SK-N-SH (cell line): Measurements from ENCODE around the gene KCTD11. TPM values are rescaled to one million over a fixed set of nuclear protein-coding genes. Genes with fewer than 3 reads are reported as not detected.

Experiments used
- CTCF ChIA-PET: fragments of 300-600, 350-600 bp; formaldehyde crosslinking; extraction: SDS; loops from one replicate; lab custom pipeline; 2021; lab: Yijun Ruan, JAX
- POLR2A ChIA-PET: fragments of 350-600 bp; sonication (Branson Sonifier 250); formaldehyde crosslinking; extraction: SDS; loops from one replicate; lab custom pipeline; 2020; ENCODE audit warnings: antibody characterized with exemption, inconsistent platforms; lab: Yijun Ruan, JAX
- DNase-seq: peaks from one replicate; pipeline ENCODE4 v3.0.0; 2012
- H2AFZ ChIP-seq: fragments of 200-600 bp; sonication (generic); 2 replicates; pipeline ENCODE4 v1.8.1; 2016; ENCODE audit warnings: antibody characterized with exemption, mild to moderate bottlenecking, low read depth
- H3F3A ChIP-seq: fragments of 200-600 bp; sonication (generic); replicated peaks from 2 replicates; pipeline ENCODE3; 2016; ENCODE audit warnings: antibody characterized with exemption, mild to moderate bottlenecking; ENCODE audit not compliant: insufficient read depth
- H3K27ac ChIP-seq, 2 experiments: fragments of 200-500 bp in 1 of 2; fragments of 200-600 bp in 1 of 2; sonication (Bioruptor generic) in 1 of 2; sonication (generic), shearing (Covaris generic) in 1 of 2; 2 replicates each; pipeline versions ENCODE4 v1.5.1 to v1.6.1; 2014 to 2016; ENCODE audit warnings: low read depth in 2 of 2, inconsistent platforms in 1 of 2, low read length in 1 of 2, mild to moderate bottlenecking in 1 of 2, mixed read lengths in 1 of 2
- H3K27me3 ChIP-seq: fragments of 200-600 bp; sonication (generic), shearing (Covaris generic); 2 replicates; pipeline ENCODE4 v1.6.1; 2016; ENCODE audit warnings: mixed run types; ENCODE audit not compliant: insufficient read depth
- H3K36me3 ChIP-seq, 2 experiments: fragments of 200-500 bp in 1 of 2; fragments of 200-600 bp in 1 of 2; sonication (Bioruptor generic) in 1 of 2; sonication (generic) in 1 of 2; replicated peaks in 1 of 2; 2 replicates each; pipeline versions ENCODE3 to v1.5.1; 2014 to 2016; ENCODE audit warnings: low read length in 1 of 2, mild to moderate bottlenecking in 1 of 2; ENCODE audit not compliant: insufficient read depth in 2 of 2, control insufficient read depth in 1 of 2
- H3K4me1 ChIP-seq, 2 experiments: fragments of 200-500 bp in 1 of 2; fragments of 200-600 bp in 1 of 2; sonication (Bioruptor generic) in 1 of 2; sonication (generic), shearing (Covaris generic) in 1 of 2; 2 replicates each; pipeline versions ENCODE4 v1.5.1 to v1.6.1; 2014 to 2016; ENCODE audit warnings: low read depth in 1 of 2, low read length in 1 of 2, mixed run types in 1 of 2; ENCODE audit not compliant: insufficient read depth in 2 of 2, control insufficient read depth in 1 of 2
- H3K4me2 ChIP-seq: fragments of 200-600 bp; sonication (generic), shearing (Covaris generic); 2 replicates; pipeline ENCODE4 v1.6.1; 2017; ENCODE audit warnings: mixed run types
- H3K4me3 ChIP-seq, 2 experiments: fragments of 200-500 bp in 1 of 2; fragments of 200-600 bp in 1 of 2; sonication (Bioruptor generic) in 1 of 2; sonication (generic), shearing (Covaris generic) in 1 of 2; 2 replicates each; pipeline versions ENCODE4 v1.5.1 to v1.8.1; 2014 to 2016; ENCODE audit warnings: low read depth in 2 of 2, inconsistent platforms in 1 of 2, low read length in 1 of 2, mild to moderate bottlenecking in 1 of 2, mixed read lengths in 1 of 2, moderate library complexity in 1 of 2
- H3K79me2 ChIP-seq: fragments of 200-600 bp; sonication (generic); 2 replicates; pipeline ENCODE4 v1.8.1; 2017; ENCODE audit warnings: mild to moderate bottlenecking; ENCODE audit not compliant: insufficient read depth
- H3K9ac ChIP-seq: fragments of 200-600 bp; sonication (generic); 2 replicates; pipeline ENCODE4 v1.6.1; 2017; ENCODE audit warnings: mixed run types
- H3K9me2 ChIP-seq: fragments of 200-600 bp; sonication (generic); 2 replicates; pipeline ENCODE4 v1.6.1; 2017; ENCODE audit warnings: mixed run types
- H3K9me3 ChIP-seq: fragments of 200-600 bp; sonication (generic); 2 replicates; pipeline ENCODE4 v1.6.1; 2017; ENCODE audit warnings: mixed run types, mild to moderate bottlenecking, moderate library complexity
- H4K20me1 ChIP-seq: fragments of 200-600 bp; sonication (generic); 2 replicates; pipeline ENCODE4 v1.6.1; 2017; ENCODE audit warnings: mild to moderate bottlenecking, mixed run types; ENCODE audit not compliant: insufficient read depth
- CHD2 ChIP-seq: fragments of 150-350 bp; IDR thresholded peaks from 2 replicates; pipeline ENCODE4 v1.6.1; 2018; ENCODE audit warnings: low read length; ENCODE audit not compliant: partially characterized antibody
- EZH2phosphoT487 ChIP-seq: fragments of 200-600 bp; sonication (generic); IDR thresholded peaks from 2 replicates; pipeline ENCODE4 v1.6.1; 2017; ENCODE audit warnings: low read depth, mixed run types, mild to moderate bottlenecking, antibody characterized with exemption, moderate library complexity, borderline replicate concordance
- FOXJ3 ChIP-seq: sonication (generic); formaldehyde crosslinking; IDR thresholded peaks from 2 replicates; pipeline ENCODE4 v1.5.1; 2020; ENCODE audit warnings: mild to moderate bottlenecking, missing genetic modification reagents
- GABPA ChIP-seq: IDR thresholded peaks from 2 replicates; pipeline ENCODE4 v1.4.0; 2012; ENCODE audit warnings: low read depth, mild to moderate bottlenecking
- GATA2 ChIP-seq: sonication (generic); formaldehyde crosslinking; IDR thresholded peaks from 2 replicates; pipeline ENCODE4 v1.5.0; 2020; ENCODE audit warnings: mild to moderate bottlenecking, missing genetic modification reagents
- MXI1 ChIP-seq: IDR thresholded peaks from 2 replicates; pipeline ENCODE4 v1.6.1; 2012; ENCODE audit warnings: mild to moderate bottlenecking, low read depth, low read length, improper control_type of control experiment
- NFIC ChIP-seq: IDR thresholded peaks from 2 replicates; pipeline ENCODE4 v1.4.0; 2012; ENCODE audit warnings: borderline replicate concordance
- NRF1 ChIP-seq: IDR thresholded peaks from 2 replicates; pipeline ENCODE4 v1.6.1; 2012; ENCODE audit warnings: low read depth, mild to moderate bottlenecking, low read length
- POLR2AphosphoS5 ChIP-seq: IDR thresholded peaks from 2 replicates; pipeline ENCODE4 v1.6.1; 2012; ENCODE audit warnings: low read depth, low read length
- RXRA ChIP-seq: IDR thresholded peaks from 2 replicates; pipeline ENCODE4 v1.4.0; 2012; ENCODE audit warnings: low read depth, mild to moderate bottlenecking, borderline replicate concordance
- SIN3A ChIP-seq: IDR thresholded peaks from 2 replicates; pipeline ENCODE4 v1.6.1; 2012; ENCODE audit warnings: low read depth, mild to moderate bottlenecking, low read length, moderate library complexity, borderline replicate concordance
- SMC3 ChIP-seq: IDR thresholded peaks from 2 replicates; pipeline ENCODE4 v1.6.1; 2012; ENCODE audit warnings: low read depth, low read length, improper control_type of control experiment
- TAF1 ChIP-seq: IDR thresholded peaks from 2 replicates; pipeline ENCODE4 v1.6.1; 2012; ENCODE audit warnings: low read depth, mild to moderate bottlenecking, low read length, moderate library complexity, borderline replicate concordance
- TCF12 ChIP-seq: IDR thresholded peaks from 2 replicates; pipeline ENCODE4 v1.4.0; 2012
- TEAD4 ChIP-seq: IDR thresholded peaks from 2 replicates; pipeline ENCODE4 v1.4.0; 2012; ENCODE audit warnings: mild to moderate bottlenecking, borderline replicate concordance; ENCODE audit not compliant: insufficient read depth
- USF1 ChIP-seq: IDR thresholded peaks from 2 replicates; pipeline ENCODE4 v1.4.0; 2012; ENCODE audit warnings: low read depth, borderline replicate concordance
- YY1 ChIP-seq: IDR thresholded peaks from 2 replicates; pipeline ENCODE4 v1.4.0; 2012; ENCODE audit warnings: low read depth, mild to moderate bottlenecking
- ZBTB33 ChIP-seq: IDR thresholded peaks from 2 replicates; pipeline ENCODE4 v1.4.0; 2012; ENCODE audit warnings: low read depth, borderline replicate concordance
- WGBS: methylation state at CpG from one replicate; pipeline ENCODE4 v1.1.6; 2017; ENCODE audit warnings: low lambda C conversion rate; 5-methylcytosine and 5-hydroxymethylcytosine counted together
- polyA plus RNA-seq, 3 experiments: library from polyadenylated mRNA; depleted of rRNA; stranded (reverse); fragments of >200 nt; gene quantifications; 2 replicates each; pipeline ENCODE4 v1.2.3, GENCODE V29; 2012
- TF ChIP-seq, protein P1 (sequence below): IDR thresholded peaks from 2 replicates; pipeline ENCODE4 v1.6.1; 2012; ENCODE audit warnings: mild to moderate bottlenecking, low read depth, low read length, moderate library complexity
- TF ChIP-seq, protein P2 (sequence below): IDR thresholded peaks from 2 replicates; pipeline ENCODE4; 2012

The KCTD11 gene
- polyA plus RNA-seq, 1 of the 3 experiments (the other 2 are of a cell fraction) = 9.5 TPM

DNA sequence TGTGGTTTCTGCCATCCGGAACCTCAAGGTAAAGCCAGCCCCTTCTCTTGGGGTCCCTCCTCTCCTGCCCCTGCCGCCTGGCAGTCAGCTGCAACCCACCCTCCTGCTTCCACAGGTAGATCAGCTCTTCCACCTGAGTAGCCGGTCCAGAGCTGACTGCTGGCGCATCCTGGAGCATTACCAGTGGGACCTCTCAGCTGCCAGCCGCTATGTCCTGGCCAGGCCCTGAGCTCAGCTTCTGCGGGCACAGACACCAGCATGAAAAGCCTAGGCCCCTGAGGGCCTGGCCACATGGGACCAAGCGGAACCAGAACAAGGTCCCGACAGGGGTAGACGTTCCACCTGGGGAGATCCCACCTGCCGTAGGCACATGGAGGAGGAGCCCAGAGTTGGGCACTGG, 36.9 kb downstream of the KCTD11 start:
- no peaks in the 10 kb centered on the region for H3K9me2 ChIP-seq
- H3F3A ChIP-seq = peaks cover 5% of the 10 kb centered on the region
- no peak for TF ChIP-seq MXI1
- no peak for TF ChIP-seq TAF1
- TF ChIP-seq EZH2phosphoT487 = no peak
- TF ChIP-seq FOXJ3 = no peak
- TF ChIP-seq RXRA = no peak
- no peak for TF ChIP-seq NFIC
- no peak for TF ChIP-seq SIN3A
- no peak for TF ChIP-seq CHD2
- TF ChIP-seq YY1 = no peak
- TF ChIP-seq, protein P1, sequence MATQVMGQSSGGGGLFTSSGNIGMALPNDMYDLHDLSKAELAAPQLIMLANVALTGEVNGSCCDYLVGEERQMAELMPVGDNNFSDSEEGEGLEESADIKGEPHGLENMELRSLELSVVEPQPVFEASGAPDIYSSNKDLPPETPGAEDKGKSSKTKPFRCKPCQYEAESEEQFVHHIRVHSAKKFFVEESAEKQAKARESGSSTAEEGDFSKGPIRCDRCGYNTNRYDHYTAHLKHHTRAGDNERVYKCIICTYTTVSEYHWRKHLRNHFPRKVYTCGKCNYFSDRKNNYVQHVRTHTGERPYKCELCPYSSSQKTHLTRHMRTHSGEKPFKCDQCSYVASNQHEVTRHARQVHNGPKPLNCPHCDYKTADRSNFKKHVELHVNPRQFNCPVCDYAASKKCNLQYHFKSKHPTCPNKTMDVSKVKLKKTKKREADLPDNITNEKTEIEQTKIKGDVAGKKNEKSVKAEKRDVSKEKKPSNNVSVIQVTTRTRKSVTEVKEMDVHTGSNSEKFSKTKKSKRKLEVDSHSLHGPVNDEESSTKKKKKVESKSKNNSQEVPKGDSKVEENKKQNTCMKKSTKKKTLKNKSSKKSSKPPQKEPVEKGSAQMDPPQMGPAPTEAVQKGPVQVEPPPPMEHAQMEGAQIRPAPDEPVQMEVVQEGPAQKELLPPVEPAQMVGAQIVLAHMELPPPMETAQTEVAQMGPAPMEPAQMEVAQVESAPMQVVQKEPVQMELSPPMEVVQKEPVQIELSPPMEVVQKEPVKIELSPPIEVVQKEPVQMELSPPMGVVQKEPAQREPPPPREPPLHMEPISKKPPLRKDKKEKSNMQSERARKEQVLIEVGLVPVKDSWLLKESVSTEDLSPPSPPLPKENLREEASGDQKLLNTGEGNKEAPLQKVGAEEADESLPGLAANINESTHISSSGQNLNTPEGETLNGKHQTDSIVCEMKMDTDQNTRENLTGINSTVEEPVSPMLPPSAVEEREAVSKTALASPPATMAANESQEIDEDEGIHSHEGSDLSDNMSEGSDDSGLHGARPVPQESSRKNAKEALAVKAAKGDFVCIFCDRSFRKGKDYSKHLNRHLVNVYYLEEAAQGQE = no peak
- TF ChIP-seq USF1 = no peak
- TF ChIP-seq, protein P2, sequence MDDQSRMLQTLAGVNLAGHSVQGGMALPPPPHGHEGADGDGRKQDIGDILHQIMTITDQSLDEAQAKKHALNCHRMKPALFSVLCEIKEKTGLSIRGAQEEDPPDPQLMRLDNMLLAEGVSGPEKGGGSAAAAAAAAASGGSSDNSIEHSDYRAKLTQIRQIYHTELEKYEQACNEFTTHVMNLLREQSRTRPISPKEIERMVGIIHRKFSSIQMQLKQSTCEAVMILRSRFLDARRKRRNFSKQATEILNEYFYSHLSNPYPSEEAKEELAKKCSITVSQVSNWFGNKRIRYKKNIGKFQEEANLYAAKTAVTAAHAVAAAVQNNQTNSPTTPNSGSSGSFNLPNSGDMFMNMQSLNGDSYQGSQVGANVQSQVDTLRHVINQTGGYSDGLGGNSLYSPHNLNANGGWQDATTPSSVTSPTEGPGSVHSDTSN = no peak
- no peak for TF ChIP-seq NRF1
- no peak for TF ChIP-seq GATA2
- TF ChIP-seq ZBTB33 = no peak
- no peak for TF ChIP-seq TEAD4
- no peak for TF ChIP-seq TCF12
- no peak for TF ChIP-seq SMC3
- no peak for TF ChIP-seq GABPA
- no peak for TF ChIP-seq POLR2AphosphoS5
- no peak overlapping the region for H3K27ac ChIP-seq
- H3K9ac ChIP-seq = no peak overlapping the region
- H3K4me2 ChIP-seq = no peak overlapping the region
- no peaks in the 10 kb centered on the region for H4K20me1 ChIP-seq
- H3K27me3 ChIP-seq = no peaks in the 10 kb centered on the region
- H3K4me1 ChIP-seq = peaks cover 0 to 14% of the 10 kb centered on the region in 2 experiments; a peak in 1 of 4 replicates
- WGBS = 93% methylated on average over 9 of the region's 10 CpGs
- peaks cover 14% of the 10 kb centered on the region; the same call in 1 of the 2 replicates for H3K79me2 ChIP-seq
- no peak for DNase-seq
- ChIA-PET CTCF (interaction anchor here (0.9 to 2.5 kb wide), 6 partner anchors 8 to 172 kb away, joined by 3 to 13 read pairs (median 4); partner anchors contain the start of genes TMEM95 and TNK1), POLR2A (interaction anchor here (1.3 kb wide), 1 partner anchor 95 kb away, joined by 3 read pairs; the partner anchor contains the start of gene POLR2A)
- no peak overlapping the region for H3K4me3 ChIP-seq
- peaks cover 18 to 34% of the 10 kb centered on the region in 2 experiments for H3K36me3 ChIP-seq
- no peaks in the 10 kb centered on the region for H3K9me3 ChIP-seq
- no peak overlapping the region for H2AFZ ChIP-seq
